RWPE2 (cell line): ENCODE measurements around the gene ANO1.

Source experiments
- ATAC-seq: fragments of 200-7000 bp; cut with Tn5 transposase; 3 replicates; pipeline ENCODE4 v1.9.1; 2021; ENCODE audit warnings: low read depth
- DNase-seq: peaks from one replicate; pipeline ENCODE4 v3.0.0-alpha.2; 2020; ENCODE audit warnings: low spot score
- H3K27ac ChIP-seq: fragments of 450-650 bp; 2 replicates; pipeline ENCODE4 v1.5.1; 2017; ENCODE audit warnings: mild to moderate bottlenecking; ENCODE audit not compliant: poor library complexity, severe bottlenecking
- H3K27me3 ChIP-seq: fragments of 250-450 bp; sonication (Bioruptor Pico); 2 replicates; pipeline ENCODE4 v1.5.1; 2021; ENCODE audit warnings: mild to moderate bottlenecking, moderate library complexity; ENCODE audit not compliant: insufficient read depth, poor library complexity, severe bottlenecking
- H3K36me3 ChIP-seq: fragments of 250-450 bp; sonication (Bioruptor Pico); 2 replicates; pipeline ENCODE4 v1.5.1; 2020; ENCODE audit warnings: low read depth, mild to moderate bottlenecking, moderate library complexity
- H3K4me1 ChIP-seq: fragments of 250-450 bp; sonication (Bioruptor Pico); 2 replicates; pipeline ENCODE4 v1.5.1; 2021; ENCODE audit warnings: mild to moderate bottlenecking, moderate library complexity; ENCODE audit not compliant: insufficient read depth, poor library complexity, severe bottlenecking
- H3K4me3 ChIP-seq: fragments of 250-450 bp; sonication (Bioruptor Pico); 2 replicates; pipeline ENCODE4 v1.5.1; 2021; ENCODE audit warnings: mild to moderate bottlenecking, moderate library complexity; ENCODE audit not compliant: severe bottlenecking
- H3K9me3 ChIP-seq: fragments of 250-450 bp; sonication (Bioruptor Pico); 2 replicates; pipeline ENCODE4 v1.5.1; 2021; ENCODE audit warnings: mild to moderate bottlenecking, moderate library complexity; ENCODE audit not compliant: severe bottlenecking
- TF ChIP-seq, protein P1 (sequence below): fragments of 450-650 bp; IDR thresholded peaks from one replicate; pipeline ENCODE4 v1.5.1; 2017; ENCODE audit warnings: mild to moderate bottlenecking, moderate library complexity; ENCODE audit not compliant: poor library complexity, severe bottlenecking

Gene ANO1

GRCh38 chr11:70104961-70105360 lies 26.8 kb downstream of the ANO1 start:
- no peak overlapping the region for H3K27ac ChIP-seq
- no peaks in the 10 kb centered on the region for H3K36me3 ChIP-seq
- no peaks in the 10 kb centered on the region for H3K9me3 ChIP-seq
- H3K4me1 ChIP-seq = no peaks in the 10 kb centered on the region
- H3K27me3 ChIP-seq = no peaks in the 10 kb centered on the region
- DNase-seq = no peak
- H3K4me3 ChIP-seq = no peak overlapping the region
- TF ChIP-seq, protein P1, sequence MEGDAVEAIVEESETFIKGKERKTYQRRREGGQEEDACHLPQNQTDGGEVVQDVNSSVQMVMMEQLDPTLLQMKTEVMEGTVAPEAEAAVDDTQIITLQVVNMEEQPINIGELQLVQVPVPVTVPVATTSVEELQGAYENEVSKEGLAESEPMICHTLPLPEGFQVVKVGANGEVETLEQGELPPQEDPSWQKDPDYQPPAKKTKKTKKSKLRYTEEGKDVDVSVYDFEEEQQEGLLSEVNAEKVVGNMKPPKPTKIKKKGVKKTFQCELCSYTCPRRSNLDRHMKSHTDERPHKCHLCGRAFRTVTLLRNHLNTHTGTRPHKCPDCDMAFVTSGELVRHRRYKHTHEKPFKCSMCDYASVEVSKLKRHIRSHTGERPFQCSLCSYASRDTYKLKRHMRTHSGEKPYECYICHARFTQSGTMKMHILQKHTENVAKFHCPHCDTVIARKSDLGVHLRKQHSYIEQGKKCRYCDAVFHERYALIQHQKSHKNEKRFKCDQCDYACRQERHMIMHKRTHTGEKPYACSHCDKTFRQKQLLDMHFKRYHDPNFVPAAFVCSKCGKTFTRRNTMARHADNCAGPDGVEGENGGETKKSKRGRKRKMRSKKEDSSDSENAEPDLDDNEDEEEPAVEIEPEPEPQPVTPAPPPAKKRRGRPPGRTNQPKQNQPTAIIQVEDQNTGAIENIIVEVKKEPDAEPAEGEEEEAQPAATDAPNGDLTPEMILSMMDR = no peak
- no peak for ATAC-seq

GRCh38 chr11:70105369-70105754 lies 27.2 kb downstream of the ANO1 start:
- Histone ChIP-seq H3K36me3 (no peaks in the 10 kb centered on the region), H3K4me3 (no peak overlapping the region), H3K27ac (no peak overlapping the region), H3K9me3 (no peaks in the 10 kb centered on the region), H3K4me1 (no peaks in the 10 kb centered on the region), H3K27me3 (no peaks in the 10 kb centered on the region)
- peak; percentile 55 for DNase-seq
- TF ChIP-seq, protein P1 = no peak
- ATAC-seq = no peak

DNA sequence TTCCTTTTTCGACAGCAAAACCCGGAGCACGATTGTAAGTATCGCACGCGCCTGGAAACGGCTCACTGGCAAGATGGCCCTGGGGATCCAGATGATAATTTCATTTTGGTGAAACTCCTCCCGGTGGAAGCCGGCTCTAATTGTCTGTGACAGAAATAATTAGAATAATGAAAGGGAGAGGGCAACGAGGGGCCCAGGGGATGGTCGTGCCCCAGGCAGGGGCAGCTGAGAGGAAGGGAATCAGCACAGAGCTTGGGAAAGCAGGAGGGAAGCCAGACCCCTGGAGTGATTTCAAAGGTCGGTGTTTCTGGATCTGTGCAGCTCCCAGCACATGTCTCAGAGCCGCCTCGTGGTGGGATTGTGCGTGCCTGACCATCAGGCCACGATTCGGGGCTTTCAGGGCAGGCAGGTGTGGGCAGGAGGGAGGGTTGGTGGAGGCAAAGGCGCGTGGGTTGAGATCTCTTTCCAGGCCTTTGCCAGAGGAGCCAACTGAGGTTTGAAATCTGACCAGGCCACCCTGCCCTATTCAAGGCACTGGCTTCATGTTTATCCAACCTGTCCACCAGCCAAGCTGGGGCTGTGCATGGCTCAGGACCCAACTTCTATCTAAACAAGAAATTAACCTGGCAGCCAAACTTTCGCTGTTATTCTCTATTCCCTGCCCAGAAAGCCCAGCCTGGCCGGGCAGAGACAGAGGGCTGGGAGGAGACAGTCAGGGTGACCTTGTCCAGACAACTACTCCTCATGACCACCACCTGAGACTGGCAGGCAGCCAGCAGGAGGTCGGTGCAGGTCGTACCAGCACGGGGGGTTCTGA lies 27.8 kb downstream of the ANO1 start:
- H3K27ac ChIP-seq = no peak overlapping the region
- DNase-seq (peak; percentile 36), ATAC-seq (no peak)
- no peaks in the 10 kb centered on the region for H3K4me1 ChIP-seq
- no peaks in the 10 kb centered on the region for H3K36me3 ChIP-seq
- no peaks in the 10 kb centered on the region for H3K9me3 ChIP-seq
- TF ChIP-seq, protein P1 = no peak
- no peak overlapping the region for H3K4me3 ChIP-seq
- H3K27me3 ChIP-seq = no peaks in the 10 kb centered on the region

- no peaks in the 10 kb centered on the region for H3K4me1 ChIP-seq
- H3K4me3 ChIP-seq = no peak overlapping the region
- no peaks in the 10 kb centered on the region for H3K27me3 ChIP-seq
- TF ChIP-seq, protein P1 = no peak
- no peak for DNase-seq
- H3K9me3 ChIP-seq = no peaks in the 10 kb centered on the region
- H3K27ac ChIP-seq = no peak overlapping the region
- no peaks in the 10 kb centered on the region for H3K36me3 ChIP-seq
- ATAC-seq = no peak
These were observed 28.6 kb downstream of the ANO1 start for GRCh38 chr11:70106757-70107156.

DNA sequence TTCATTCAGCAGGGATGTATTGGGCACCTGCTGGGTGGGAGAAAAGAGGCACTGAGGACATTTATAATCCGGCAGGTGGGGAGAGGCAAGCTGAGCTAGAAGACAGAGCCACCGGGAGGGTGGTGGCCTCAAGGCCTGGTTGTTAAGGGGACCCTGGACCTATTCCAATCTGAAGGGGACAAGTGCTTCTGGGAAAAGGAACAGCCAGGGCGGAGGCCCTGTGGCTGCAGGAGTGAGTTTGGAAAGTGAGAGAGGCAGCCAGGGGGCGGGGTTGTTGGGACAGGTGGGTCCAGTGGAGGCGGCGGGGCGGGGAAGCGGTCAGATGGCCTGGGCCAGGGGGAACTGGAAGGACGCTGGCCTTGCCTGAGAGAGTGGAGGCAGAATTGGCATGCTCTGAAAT lies 29.1 kb downstream of the ANO1 start:
- no peak overlapping the region for H3K27ac ChIP-seq
- no peaks in the 10 kb centered on the region for H3K9me3 ChIP-seq
- ATAC-seq = no peak
- no peaks in the 10 kb centered on the region for H3K27me3 ChIP-seq
- TF ChIP-seq, protein P1 = no peak
- DNase-seq = no peak
- no peaks in the 10 kb centered on the region for H3K36me3 ChIP-seq
- no peak overlapping the region for H3K4me3 ChIP-seq
- H3K4me1 ChIP-seq = no peaks in the 10 kb centered on the region
